Activated CD8-positive, alpha-beta memory T cell treated with anti-CD3 and anti-CD28 coated beads, Interleukin-2, amount 50 U/mL, for 4 hours (primary cell): Measurements from ENCODE around the gene CD1C.
"Not testable (repeated sequence)": the region's sequence is repeated elsewhere in the genome, so short reads cannot be mapped to it uniquely, and the experiment has no call there.

Source experiments
- DNase-seq: peaks from one replicate; pipeline ENCODE4 v3.0.0-alpha.2; 2020

The CD1C gene

DNA sequence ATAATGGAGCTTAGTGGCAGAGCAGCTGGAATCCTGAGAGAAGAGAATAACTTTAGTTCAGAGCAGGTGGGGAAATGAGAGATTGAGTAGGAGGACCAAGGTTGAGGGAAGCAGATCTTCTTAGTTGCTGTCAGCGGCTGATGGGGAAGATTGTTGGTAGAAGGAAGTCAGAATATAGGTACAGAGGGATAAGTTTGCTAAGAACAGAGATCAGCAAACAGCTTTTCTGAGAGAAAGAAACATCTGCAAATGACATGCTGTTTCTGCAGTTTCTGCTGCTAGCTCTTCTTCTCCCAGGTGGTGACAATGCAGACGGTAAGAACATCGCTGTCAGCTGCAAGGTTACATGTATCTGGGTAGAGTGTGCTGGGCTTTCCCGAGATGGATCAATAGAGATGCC is at the start of gene CD1C:
Gene CD1C, plus strand, starts transcription at position 113 of the 400 bp plus-strand sequence. Its CDS starts 142 bp downstream, at position 255.
- DNase-seq: no peak

DNA sequence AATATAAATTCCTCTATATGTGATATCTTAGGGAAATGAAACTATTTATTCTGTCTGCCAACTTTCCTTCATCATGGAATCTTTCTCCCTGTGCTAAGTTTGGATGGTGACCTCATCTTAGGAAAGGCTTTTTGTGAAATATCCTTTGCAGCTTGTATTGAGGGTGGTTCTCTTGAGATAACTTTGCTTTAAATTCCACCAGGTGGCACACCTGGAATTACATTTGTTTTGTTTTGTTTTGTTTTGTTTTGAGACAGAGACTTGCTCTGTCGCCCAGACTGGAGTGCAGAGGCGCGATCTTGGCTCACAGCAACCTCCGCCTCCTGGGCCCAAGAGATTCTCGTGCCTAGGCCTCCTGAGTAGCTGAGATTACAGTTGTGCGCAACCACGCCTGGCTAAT is 43.1 kb upstream of the CD1C start:
- no peak for DNase-seq

DNA sequence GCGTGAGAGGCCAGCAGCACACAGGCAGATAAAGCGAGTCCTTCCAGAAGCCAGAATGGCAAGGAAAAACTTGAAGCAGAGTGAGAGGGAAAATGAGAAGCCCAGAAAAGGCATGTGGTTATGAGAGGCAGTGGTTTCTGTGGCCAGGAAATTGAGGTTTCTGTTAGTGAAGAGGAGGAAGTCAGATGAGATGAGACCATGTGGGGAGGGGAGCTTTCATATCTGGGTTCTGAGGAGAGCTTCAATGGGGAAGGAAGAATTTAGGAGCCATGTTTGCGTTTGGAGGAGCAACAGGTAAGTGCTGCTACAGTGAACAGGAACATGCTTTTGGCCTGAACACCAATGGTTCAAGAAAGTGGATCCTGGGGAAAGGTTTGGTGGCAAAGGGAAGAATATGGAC is 41.6 kb upstream of the CD1C start:
- DNase-seq: no peak

DNA sequence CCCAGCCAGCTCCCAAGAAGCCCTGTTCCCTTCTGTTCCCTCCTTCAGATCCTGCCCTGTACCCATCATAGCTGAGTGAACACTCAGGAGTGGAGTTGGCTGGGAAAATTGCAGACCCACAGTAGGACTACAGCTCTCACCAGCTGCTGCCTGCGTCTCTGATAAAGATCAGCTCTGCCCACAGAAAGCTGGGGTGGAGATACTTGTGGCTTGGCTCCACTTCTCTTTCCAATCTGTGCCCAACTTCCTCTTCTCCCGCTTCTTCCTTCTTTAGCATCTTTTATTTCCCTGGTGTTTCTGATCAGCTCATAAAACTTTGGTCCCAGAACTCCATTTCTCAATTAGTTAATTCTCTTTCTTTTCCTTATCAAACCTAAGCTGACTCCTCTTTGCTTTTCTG is 41.0 kb upstream of the CD1C start:
- DNase-seq: no peak

DNA sequence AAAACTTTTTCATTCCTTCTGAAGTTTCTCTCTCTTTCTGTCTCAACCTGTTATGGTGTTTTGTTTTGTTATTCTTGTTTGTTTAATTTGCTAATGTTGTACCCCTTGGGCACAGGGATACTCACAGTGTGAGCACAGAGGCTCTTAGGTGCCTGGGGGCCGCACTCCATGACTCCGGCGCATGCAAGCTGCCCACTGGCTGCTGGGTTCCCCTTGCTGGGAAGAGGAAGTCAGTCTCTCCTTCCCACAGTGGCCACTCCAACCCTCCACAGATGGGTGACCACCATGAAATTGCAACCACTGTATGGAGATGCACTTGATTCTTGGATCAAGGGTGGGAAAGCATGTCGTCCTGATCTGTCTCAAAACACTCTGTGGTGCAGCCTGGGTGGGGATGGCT is 40.1 kb upstream of the CD1C start:
- no peak for DNase-seq

DNA sequence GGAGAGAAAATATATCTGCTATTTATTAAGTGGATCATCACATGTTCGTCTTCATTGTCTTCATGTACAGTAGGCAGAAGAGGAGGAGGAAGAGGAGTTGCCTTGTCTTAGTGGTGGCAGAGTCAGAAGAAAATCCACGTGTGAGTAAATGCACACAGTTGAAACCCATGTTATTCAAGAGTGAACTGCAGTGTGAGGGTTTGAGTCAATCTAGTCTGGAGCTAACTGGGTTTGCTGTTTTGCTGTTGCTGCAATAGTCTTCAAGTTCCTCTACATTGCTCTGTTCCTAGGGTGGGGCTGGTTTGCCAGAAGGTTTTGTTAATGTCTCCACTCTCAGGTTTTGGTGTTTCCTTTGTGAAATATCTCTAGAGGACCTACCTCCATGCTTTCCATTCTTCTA is 38.6 kb upstream of the CD1C start:
- DNase-seq: no peak

DNA sequence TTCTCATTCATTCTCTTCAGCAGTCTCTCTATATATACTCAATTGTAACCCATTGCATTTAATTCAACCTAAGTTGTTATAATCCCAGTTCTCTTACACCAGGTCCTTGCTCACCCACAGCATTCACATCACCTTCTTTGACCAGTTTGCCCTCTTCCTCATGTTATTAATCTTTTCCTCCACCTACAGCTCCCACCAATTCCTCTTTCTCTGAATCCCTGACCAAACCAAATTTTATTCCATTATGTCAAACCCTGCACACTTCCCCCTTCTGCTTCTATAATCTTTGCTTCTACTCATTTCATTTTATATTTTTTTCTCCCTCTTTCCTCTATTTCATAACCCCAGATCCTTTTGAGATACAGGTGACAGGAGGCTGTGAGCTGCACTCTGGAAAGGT is 34.1 kb upstream of the CD1C start:
- no peak for DNase-seq

DNA sequence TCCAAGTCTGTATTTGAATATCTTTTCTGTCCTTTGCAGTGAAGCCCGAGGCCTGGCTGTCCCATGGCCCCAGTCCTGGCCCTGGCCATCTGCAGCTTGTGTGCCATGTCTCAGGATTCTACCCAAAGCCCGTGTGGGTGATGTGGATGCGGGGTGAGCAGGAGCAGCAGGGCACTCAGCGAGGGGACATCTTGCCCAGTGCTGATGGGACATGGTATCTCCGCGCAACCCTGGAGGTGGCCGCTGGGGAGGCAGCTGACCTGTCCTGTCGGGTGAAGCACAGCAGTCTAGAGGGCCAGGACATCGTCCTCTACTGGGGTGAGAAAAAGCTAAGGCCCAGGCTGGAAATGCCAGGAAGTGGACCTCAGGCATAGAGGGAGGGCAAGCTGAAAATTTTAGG is 33.0 kb upstream of the CD1C start:
- DNase-seq: not testable (repeated sequence)

DNA sequence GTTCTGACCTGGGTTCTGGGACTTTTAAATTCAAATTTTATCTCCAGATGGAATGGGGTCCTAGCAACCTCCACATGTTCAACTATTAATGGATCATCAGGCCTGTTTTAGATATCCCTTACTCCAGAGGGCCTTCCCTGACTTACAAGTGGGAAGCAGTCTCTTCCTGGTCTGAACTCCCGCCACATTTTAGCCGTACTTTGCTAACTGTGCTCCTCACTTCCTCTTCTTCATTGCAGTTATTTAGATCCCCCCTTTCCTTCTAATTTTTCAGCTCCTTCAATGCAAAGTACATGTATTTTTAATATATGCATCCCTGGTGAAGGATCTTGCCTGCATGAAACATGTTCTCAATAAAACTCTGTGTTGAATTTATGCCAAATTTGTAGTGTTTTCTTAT is 31.8 kb upstream of the CD1C start:
- no peak for DNase-seq

DNA sequence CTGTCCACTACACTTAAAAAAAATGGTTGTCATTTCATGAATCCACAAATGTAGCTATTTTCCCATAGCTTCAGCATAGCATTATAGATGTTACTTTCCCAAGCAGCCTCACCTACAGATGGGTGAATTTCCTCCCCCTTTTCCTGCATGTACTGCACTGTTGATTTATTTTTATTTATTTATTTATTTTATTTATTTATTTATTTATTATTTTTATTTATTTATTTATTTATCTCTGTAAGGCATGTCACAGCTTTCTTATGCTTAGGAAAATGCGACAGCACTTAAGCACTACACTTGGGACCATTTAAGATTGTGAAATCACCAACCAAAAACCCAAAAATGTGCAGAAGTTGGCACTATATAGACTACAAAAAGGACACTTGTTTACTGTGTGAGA is 30.6 kb upstream of the CD1C start:
- no peak for DNase-seq

DNA sequence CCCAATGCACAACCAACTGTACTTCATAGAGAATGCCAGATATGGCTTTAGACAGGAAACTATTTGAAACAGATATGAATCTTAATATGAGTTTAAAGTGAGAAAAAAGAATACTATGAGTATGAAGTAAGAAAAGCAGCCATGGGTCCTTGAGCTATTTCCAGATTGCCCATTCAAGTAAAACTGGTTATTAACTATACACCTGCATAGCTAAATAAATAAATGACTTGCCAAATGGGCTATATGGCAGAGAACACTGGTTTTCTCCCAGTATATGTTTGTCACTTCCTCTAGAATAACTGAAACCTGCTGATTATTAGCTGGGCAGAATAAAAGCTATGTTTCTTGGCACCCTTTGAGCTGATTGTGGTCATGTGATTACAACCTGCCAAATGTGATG is 17.0 kb upstream of the CD1C start:
- DNase-seq: no peak

DNA sequence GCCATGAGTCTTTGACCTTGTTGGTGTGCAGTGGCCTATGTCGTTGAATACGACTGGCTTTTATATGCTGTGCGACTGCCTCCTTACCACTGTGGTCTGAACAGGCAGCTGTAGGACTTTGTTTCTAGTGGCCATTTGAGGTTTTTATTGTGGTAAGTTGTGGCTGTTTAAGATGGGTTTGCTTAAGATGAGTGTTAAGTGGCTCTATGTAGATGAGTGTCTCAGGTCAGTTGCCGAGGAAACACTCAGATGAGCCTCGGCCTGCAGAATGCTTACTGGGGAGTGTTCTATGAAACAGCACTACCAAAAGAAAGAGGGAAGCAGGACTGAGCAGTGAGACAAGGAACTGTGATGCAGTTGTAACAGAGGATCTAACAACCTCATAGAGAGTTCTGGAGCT is 14.9 kb upstream of the CD1C start:
- no peak for DNase-seq

DNA sequence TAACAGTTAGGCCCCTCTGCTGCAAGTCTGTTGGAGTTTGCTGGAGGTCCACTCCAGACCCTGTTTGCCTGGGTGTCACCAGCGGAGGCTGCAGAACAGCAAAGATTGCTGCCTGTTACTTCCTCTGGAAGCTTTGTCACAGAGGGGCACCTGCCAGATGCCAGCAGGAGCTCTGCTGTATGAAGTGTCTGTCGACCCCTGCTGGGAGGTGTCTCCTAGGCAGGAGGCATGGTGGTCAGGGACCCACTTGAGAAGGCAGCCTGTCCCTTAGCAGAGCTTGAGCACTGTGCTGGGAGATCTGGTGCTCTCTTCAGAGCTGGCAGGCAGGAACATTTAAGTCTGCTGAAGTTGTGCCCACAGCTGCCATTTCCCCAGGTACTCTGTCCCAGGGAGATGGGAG is 7.3 kb upstream of the CD1C start:
- DNase-seq: not testable (repeated sequence)

DNA sequence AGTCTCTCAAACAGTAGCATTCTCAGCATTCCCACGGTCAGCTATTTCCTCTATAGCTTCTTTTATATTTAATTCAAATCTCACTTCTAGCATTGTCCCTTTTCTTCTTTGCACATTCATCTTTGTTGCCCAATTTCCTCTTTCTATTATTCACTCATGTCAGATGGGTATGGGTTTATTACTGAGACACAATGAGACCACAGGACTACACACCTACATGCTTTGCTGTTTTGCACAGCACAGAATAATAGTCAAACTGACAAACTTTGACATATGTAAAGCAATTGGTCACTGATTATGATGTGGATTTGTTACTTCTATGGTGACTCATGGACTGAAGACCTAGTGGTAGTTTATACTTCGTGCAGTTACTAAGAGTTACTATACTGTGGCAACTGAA is 5.8 kb upstream of the CD1C start:
- DNase-seq: no peak

DNA sequence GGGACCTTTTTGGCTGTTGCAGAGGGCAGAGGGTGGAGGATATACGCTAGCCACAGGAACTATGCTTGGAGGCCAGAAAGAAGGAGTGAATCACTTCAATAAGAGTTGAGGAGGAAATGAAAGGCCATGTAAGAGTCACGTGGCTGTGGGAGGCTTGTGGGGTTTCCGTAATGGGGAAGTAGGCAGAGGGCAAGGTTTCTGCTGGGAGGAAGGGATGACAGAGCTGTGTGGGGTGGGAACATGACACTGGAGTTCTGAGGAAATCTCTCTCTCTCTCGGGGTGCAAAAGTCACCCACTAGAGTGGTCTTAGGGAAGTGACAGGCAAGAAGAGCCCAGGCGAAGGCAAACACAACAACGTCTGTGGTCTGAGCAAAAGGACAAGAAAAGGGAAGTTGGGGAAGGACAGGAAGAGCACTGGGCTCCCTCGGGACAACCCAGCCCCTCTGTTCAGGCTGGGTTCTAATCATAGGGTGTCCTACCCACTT is 3.9 kb upstream of the CD1C start:
- no peak for DNase-seq

DNA sequence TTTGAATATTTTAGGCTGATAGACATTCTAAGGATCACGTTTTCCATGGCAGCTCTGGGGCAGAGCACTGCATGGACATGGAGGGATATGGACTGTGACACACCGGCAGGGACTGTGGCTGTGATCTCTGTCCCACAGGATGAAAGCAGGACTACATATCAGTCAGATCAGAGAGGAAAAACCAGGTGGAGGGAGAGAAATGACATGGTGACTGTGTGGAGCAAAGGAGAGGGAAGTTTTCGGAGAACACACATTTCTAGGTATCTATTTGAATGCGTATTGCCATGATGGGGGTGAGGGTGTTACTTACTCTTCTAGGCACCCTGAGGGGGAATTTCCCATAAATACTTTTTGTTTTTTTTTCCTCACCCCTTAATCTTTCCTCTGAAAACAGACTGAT is 3.2 kb upstream of the CD1C start:
- DNase-seq: no peak

DNA sequence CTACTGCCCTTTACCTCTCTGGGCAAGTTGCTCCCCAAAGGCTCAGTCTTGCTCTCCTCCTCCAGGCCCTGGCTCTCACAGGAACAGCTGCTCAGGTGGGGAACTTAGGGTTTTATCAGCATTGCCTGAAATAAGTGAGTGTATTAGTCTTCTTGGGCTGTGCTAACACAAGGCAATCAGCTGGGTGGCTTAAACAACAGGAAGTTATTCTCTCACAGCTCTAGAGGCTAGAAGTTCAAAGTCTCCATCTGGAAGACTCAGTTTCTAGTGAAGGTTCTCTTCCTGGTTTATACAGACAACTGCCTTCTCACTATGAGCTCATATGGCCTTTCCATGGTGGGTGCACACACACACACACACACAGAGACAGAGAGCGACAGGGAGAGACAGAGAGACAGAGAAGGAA is 2.8 kb upstream of the CD1C start:
- no peak for DNase-seq

DNA sequence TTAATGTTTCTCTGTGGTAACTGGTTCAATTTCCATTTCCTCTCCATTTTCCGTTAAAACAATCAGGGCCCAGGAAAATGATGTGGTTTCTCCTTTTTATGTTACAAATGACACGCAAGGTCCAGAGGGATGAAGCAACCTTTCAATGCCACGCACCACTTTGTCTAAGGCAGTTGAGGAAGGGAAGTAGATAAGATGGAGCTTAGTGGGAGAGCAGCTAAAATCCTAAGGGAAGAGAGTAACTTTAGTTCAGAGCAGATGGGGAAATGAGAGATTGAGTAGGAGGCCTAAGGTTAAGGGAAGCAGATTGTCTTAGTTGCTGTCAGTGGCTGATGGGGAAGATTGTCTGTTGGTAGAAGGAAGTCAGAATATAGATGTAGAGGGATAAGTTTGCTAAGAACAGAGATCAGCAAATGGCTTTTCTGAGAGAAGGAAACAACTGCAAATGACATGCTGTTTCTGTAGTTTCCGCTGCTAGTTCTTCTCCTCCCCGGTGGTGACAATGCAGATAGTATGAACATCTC is 660 bp downstream of the CD1C start:
- no peak for DNase-seq

DNA sequence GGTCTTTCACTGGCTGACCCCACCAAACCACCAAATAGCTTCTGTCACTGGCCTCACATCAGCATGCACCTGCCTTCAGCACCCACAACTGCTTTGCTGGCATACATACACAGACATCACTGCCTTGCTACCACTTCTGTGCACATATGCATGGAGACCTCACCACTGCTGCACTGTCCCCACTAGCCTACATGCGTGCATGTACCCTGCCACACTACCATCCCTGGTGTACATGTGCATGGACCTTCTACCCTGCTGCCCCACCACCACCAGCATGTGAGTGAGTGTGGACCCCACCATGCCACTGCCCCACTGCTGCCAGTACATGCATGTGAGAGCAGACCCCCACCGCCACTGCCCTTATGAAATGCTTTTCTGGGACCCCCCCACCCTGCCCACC is 6.1 kb downstream of the CD1C start:
- DNase-seq: no peak

DNA sequence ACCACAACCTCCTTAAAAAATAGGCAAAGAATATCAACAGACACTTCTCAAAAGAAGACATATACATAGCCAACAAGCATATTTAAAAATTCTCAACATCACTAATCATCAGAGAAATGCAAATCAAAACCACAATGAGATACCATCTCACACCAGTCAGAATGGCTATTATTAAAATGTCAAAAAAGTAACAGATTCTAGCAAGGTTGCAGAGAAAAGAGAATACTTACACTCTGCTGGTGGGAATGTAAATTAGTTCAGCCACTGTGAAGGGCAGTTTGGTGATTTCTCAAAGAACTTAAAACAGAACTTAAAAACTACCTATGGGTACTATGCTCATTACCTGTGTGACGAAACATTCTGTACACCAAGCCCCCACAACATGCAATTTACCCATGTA is 20.9 kb downstream of the CD1C start:
- no peak for DNase-seq

DNA sequence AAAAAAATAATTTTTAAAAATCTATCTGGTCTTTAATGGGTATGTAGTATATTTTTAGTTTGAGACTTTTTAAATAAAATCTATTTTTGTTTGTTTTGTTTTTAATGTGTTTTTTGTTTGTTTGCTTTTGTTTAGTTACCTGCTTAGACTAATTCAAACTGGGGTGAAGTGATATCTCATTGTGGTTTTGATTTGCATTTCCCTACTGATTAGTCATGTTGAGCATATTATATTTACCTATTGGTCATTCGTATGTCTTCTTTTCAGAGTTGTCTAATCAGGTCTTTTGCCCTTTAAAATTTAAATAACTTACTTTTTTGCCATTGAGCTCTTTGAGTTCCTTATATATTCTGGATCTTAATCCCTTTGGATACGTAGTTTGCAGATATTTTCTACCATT is 21.3 kb downstream of the CD1C start:
- no peak for DNase-seq

DNA sequence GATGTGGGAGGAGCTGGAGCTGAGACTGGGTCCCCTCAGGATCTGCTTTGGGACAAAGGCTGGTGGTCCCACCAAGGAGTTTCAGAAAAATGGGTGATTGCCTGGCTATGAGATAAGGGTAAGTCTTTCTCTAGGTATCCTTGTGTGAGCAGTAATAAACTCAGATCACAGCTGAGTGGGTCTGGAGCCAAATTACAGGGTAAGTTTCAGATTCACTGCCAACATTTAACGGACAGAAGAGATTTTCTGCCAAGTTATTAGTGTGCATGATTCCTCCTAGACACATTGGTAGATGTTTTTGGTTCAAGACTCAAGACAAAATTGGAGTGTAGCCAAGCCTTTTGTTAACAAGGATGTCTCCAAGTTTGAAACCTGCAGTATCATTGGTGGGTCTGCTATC is 34.1 kb downstream of the CD1C start:
- DNase-seq: no peak

DNA sequence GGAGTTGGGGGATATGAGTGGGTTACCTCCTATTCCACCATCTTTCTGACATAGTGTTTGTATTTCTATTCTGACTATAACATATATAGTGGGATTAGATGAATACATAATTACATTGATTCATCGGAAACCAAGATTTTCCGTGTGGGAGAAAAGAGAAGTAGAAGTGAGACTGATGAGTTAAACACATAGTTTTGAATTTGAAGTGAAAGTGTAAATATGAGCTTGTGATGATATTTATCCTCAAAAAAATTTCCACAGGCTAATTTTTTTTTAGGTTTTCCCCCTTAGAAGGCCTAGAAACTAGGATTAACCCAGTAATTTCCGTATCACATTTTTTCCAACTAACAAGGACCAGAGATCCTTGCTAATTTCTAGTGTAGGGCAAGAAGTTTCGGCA is 34.7 kb downstream of the CD1C start:
- no peak for DNase-seq

DNA sequence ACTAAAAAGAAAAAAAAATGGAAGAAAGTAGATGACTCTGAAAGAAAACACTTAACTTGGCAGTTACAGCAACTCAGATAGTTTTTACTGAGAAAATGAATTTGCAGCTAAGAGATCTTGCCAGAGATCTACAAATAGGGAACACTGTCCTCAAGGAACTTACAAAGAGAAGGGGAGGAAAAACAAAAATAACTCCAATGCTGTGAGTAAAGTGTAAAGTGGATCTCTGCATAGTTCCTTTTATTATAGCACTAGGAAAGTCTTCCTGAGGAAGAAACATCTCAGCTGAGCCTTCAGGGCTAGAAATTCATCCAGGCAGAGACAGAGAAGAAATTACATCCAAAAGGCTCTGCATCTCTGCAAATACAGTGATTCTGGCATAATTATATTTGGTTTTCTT is 37.8 kb downstream of the CD1C start:
- DNase-seq: no peak

DNA sequence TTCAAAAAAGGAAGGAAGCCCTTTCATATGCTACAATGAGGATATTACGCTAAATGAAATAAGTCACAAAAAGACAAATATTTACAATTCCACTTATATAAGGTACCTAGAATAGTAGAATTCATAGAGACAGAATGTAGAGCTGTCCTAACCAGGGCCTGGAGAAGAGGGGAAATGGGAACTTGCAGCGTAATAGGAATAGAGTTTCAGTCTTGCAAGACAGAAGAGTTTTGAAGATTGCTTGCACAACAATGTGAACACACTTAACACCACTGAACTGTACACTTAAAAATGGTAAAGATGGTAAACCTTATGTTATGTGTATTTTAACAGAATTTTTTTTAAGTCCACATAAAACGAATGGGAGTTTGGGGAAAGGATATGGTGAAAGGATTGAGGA is 38.7 kb downstream of the CD1C start:
- DNase-seq: no peak

DNA sequence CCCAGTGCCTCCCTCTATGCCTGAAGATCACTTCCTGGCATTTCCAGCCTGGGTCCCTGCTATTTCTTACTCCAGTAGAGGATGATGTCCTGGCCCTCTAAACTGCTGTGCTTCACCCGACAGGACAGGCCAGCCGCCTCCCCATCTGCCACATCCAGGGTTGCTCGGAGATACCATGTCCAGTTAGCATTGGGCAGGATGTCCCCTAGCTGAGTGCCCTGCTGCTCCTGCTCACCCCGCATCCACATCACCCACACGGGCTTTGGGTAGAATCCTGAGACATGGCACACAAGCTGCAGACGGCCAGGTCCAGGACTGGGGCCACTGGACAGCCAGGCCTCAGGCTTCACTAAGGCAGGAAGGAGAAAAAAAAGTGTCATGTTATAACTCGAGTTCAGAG is 39.6 kb downstream of the CD1C start:
- DNase-seq: no peak
